ENCODE results near the gene DSTYK. TPM values are rescaled to one million over a fixed set of nuclear protein-coding genes. Genes with fewer than 3 reads are reported as not detected.

The DSTYK gene
- total RNA-seq, 1 donor from 2014 or later: 19.5 TPM

- DNase-seq (ENCODE audit: low spot score in 2 of 2, unreplicated experiment in 2 of 2): peak; percentile 24 to 65
- no peak for TF ChIP-seq CTCF (IDR thresholded peaks at IDR 0.05; ENCODE audit: unreplicated experiment)
- peak overlapping the region; percentile 91 for H3K4me3 Mint-ChIP-seq
- no peaks in the 10 kb centered on the region for H3K36me3 Mint-ChIP-seq
- H3K4me1 Mint-ChIP-seq: peaks cover 16% of the 10 kb centered on the region
- H3K27me3 Mint-ChIP-seq (ENCODE audit: low read depth): peaks cover 9% of the 10 kb centered on the region
- H3K27ac Mint-ChIP-seq: peak overlapping the region; percentile 93
- H3K9me3 Mint-ChIP-seq: no peaks in the 10 kb centered on the region
Observed at GRCh38 chr1:205210756-205211168, 740 bp downstream of the DSTYK start.

- Mint-ChIP-seq H3K4me3 (peak overlapping the region; percentile 24), H3K4me1 (peaks cover 21% of the 10 kb centered on the region), H3K36me3 (no peaks in the 10 kb centered on the region), H3K27ac (no peak overlapping the region), H3K27me3 (ENCODE audit: low read depth) (no peaks in the 10 kb centered on the region), H3K9me3 (no peaks in the 10 kb centered on the region)
- TF ChIP-seq CTCF (IDR thresholded peaks at IDR 0.05; ENCODE audit: unreplicated experiment): no peak
- DNase-seq (ENCODE audit: low spot score in 2 of 2, unreplicated experiment in 2 of 2): no peak
Observed at GRCh38 chr1:205208811-205209210, 2.7 kb downstream of the DSTYK start.

GRCh38 chr1:205205055-205205454 is 6.4 kb downstream of the DSTYK start:
- no peak overlapping the region for H3K4me3 Mint-ChIP-seq
- DNase-seq (ENCODE audit: low spot score in 2 of 2, unreplicated experiment in 2 of 2): no peak

GRCh38 chr1:205204552-205204951 is 7.0 kb downstream of the DSTYK start:
- TF ChIP-seq CTCF (IDR thresholded peaks at IDR 0.05; ENCODE audit: unreplicated experiment): no peak
- Mint-ChIP-seq H3K27ac (no peak overlapping the region), H3K4me1 (peaks cover 10% of the 10 kb centered on the region)

More at GRCh38 chr1:205205055-205205454, 6.4 kb downstream of the DSTYK start:
- Mint-ChIP-seq H3K36me3 (no peaks in the 10 kb centered on the region), H3K9me3 (no peaks in the 10 kb centered on the region), H3K4me1 (peaks cover 10% of the 10 kb centered on the region), H3K27ac (no peak overlapping the region), H3K27me3 (ENCODE audit: low read depth) (no peaks in the 10 kb centered on the region)
- TF ChIP-seq CTCF (IDR thresholded peaks at IDR 0.05; ENCODE audit: unreplicated experiment): no peak

GRCh38 chr1:205199931-205200299 is 11.6 kb downstream of the DSTYK start:
- Mint-ChIP-seq H3K27me3 (ENCODE audit: low read depth) (no peaks in the 10 kb centered on the region), H3K4me3 (no peak overlapping the region), H3K9me3 (no peaks in the 10 kb centered on the region), H3K27ac (peak overlapping the region; percentile 55), H3K36me3 (peaks cover 1% of the 10 kb centered on the region), H3K4me1 (peaks cover 23% of the 10 kb centered on the region)
- no peak for TF ChIP-seq CTCF (IDR thresholded peaks at IDR 0.05; ENCODE audit: unreplicated experiment)
- no peak for DNase-seq (ENCODE audit: low spot score in 2 of 2, unreplicated experiment in 2 of 2)

More at GRCh38 chr1:205204552-205204951, 7.0 kb downstream of the DSTYK start:
- Mint-ChIP-seq H3K4me3 (no peak overlapping the region), H3K9me3 (no peaks in the 10 kb centered on the region), H3K27me3 (ENCODE audit: low read depth) (no peaks in the 10 kb centered on the region), H3K36me3 (peaks cover 1% of the 10 kb centered on the region)
- no peak for DNase-seq (ENCODE audit: low spot score in 2 of 2, unreplicated experiment in 2 of 2)

Data from mesothelial cell of epicardium (in vitro differentiated cells).